GM21619 (cell line): ENCODE measurements around the gene PPP2R5E.
A peak's percentile ranks its signal among the peaks of the same experiment; 100 is the strongest.

ENCODE experiments used
- ATAC-seq: cut with Tn5 transposase; IDR thresholded peaks from one replicate; pipeline ENCODE4 v1.9.1; 2021; ENCODE audit not compliant: unreplicated experiment

Gene PPP2R5E

GRCh38 chr14:63474111-63474510 lies 69.1 kb downstream of the PPP2R5E start:
- no peak for ATAC-seq

DNA sequence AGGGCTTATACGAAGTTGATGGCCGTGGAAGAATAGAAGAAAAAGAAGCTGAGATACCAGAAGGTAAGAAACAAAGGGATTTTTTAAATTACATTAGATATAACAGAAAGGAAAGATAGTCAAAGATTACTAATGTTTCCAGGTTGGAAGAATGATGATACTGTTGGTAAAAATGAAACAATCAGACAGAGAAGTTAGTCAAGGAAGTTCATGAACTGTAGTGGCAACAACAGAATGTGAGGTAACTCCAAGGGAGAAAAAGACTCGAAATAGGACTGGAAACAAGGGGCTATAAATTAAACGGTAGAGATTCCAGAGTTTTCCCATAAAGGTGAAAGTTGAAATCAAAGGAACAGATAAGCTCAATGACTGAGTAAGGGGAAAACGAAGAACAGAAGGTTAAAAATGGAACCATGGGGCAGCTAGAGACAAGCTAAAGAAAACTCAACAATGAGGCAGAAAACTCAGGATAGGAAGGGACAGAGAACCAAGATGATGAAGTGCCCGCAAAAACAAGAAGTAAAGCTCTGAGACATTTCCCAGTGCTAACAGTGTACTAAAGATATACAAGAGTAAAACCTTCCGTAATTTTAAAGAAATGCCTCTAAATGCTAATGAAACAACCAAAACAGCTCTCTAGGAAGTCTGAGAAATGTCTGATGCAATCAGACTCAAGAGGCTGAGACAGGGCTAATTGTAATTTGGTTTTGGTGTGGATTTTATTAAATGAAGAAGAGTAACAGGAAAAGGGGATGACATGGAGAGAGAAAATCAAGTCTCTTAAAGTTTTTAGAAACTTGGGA lies 70.0 kb downstream of the PPP2R5E start:
- no peak for ATAC-seq

- ATAC-seq: peak; percentile 89
Observed at GRCh38 chr14:63470962-63471793, 72.0 kb downstream of the PPP2R5E start.

DNA sequence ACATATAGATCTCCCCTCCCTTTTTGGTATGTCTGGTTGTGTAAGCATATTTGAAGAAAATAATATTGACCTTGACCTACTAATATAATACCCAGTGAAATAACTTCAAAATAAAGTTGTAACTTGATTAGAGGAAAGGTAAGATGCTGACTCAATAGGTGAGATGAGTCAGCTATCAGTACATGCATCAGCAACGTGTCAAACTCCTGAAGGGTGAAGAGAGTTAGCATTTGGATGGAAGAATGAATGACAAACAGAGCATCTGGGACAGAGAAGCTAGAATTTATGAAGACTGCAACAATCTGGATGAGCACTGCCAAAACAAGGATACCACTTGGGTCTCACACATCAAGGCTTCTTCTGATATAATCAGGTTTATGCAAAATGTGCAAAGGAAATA lies 74.9 kb downstream of the PPP2R5E start:
- no peak for ATAC-seq

DNA sequence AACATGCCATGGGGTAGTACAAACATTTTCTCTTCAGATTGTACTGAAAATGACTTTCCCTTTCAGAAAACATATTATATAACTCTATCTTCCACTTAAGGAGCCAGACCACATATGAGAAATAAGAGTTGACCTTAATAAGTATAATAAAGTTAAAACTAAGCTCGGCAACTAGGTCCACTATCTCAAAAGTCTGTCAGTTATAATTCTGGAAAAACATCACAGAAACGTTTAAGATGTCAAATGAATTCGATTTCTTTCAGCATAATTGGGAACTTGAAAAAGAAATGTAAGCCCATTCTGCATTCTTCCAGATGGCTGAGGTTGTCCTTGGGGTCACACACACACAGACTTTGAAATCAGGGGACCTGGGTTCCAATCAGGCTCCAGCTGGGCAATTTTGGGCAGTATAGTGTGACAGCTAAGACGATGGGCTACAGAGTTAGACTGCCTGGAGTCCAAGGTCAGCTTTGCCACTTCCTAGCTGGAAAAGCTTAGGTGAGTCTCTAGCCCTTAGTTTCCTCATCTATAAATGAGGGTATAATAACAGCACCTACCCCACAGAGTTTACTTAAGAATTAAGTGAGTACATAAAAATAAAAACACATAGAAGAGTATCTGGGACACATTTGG lies 75.6 kb downstream of the PPP2R5E start:
- no peak for ATAC-seq

DNA sequence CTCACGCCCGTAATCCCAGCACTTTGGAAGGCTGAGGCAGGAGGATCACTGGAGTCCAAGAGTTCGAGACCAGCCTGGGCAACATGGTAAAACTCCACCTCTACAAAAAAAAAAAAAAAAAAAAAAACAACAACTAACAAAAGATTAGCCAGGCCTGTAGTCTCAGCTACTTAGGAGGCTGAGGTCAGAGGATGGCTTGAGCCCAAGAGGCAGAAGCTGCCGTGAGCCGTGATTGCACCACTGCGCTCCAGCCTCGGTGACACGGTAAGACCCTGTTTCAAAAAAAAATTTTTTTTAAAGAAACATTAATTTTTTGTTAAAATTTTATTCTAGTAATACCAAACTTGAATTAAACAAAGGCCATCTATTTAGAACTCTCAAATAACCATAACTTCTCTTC lies 77.8 kb downstream of the PPP2R5E start:
- ATAC-seq: no peak

DNA sequence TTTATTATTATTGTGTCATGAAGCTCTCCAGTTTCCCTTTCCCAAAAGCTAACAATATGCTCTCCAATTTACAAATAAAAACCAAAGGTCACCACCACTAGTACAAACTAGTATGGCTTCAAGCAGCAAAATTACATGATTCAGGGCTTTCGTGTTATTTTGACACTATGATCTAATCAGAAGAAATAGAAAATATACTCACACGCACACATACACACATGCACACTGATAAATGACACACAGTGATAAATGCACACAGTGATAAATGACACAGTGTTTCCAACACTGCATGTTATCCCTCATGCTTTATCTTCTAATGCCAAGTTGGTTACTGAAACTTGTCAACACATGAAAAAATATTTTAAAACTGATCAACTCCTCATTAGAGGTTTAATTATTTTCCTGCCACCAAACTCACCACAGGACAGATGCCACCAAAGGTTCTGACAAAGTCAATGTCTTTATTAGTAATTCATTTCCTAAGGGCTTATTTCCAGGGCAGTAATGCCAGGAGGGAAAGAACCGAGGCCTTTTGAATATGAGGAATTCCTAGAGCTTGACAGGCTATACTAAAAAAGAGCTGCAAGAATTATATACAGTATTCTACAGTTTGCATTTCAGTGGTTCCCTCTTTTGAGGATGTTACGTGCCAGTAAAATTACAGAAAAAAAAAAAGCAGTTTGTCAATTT lies 82.4 kb downstream of the PPP2R5E start:
- no peak for ATAC-seq

- no peak for ATAC-seq
Observed at GRCh38 chr14:63459738-63460137, 83.4 kb downstream of the PPP2R5E start.

- ATAC-seq: no peak
Observed at GRCh38 chr14:63457498-63457897, 85.7 kb downstream of the PPP2R5E start.

DNA sequence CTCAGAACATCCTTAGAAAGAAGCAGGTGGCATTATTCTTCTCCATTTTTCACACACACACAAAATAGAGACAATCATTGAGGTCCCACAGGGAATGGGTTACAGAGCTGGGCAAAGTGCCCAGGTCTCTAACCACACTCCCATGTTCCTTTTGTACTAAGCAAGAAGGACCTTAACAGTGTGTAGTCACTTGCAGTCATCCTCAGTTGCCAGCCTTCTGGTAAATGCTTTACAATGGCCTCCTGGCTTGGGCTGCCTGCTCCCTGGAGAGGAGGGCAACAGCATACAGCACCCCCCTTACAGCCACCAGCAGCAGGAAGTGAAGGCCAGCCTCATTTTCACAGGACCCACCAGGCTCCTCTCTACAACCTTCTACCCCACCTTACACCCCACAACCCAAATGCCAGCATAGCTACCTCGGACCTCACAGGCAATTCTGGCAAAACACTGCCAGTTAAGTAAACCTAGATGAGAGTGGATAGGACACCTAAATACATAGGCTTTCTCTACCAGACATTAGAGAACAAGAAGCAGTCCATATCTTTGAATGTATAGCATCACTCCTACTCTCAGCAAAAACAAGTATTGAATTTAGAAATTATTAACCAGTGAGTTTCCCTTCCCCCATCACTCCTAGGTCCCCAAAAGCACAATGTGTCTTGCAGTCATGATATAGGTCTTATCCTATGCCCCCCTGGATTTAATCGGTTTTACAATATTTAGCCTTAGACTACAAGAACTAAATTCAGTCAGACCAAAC lies 88.1 kb downstream of the PPP2R5E start:
- peak; percentile 65 for ATAC-seq

GRCh38 chr14:63454436-63454835 lies 88.7 kb downstream of the PPP2R5E start:
- no peak for ATAC-seq

DNA sequence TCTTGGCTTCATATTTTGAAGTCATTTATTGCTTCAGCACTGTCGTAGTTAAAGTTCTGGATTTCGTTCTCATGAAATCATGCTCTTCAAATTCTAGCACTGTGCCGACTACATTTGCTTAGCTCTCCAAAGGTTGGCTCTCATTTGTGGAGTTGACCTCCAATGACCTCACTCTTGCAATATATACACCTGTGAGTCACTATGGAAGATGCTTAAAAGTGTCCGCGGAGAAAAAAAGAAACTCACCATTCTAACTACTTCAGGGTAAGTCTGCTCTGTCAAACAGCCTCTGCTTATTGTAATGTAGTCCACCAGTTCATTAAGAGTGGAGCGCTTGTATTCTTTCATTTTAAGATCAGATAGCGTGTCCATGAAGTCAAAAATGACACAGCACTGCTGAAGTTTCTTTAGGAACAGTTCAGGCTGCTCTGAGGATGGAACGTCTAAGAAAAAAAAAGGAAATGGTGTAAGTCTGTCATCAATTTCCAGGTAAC lies 89.7 kb downstream of the PPP2R5E start:
- ATAC-seq: no peak

- no peak for ATAC-seq
Observed at GRCh38 chr14:63452796-63453195, 90.4 kb downstream of the PPP2R5E start.

GRCh38 chr14:63448841-63449240 lies 94.3 kb downstream of the PPP2R5E start:
- ATAC-seq: no peak

GRCh38 chr14:63444588-63444987 lies 98.6 kb downstream of the PPP2R5E start:
- ATAC-seq: no peak

DNA sequence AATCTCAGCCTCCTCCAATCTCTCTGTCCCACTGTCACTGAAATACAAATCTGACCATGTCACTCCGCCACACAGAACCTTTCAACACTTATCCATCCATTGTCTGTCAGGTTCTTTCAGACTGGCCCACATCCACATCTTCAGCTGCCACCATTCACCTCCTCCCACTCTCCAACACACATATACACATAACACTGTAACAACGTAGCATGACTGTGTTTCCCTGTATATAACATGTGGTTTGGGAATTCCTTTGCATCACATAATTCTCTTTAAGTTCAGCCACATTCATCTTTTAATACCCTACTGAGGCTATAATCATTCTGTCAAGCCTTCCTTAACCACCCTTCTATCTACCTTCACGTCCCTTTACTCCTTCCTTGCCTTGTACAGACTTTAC lies 99.2 kb downstream of the PPP2R5E start:
- ATAC-seq: no peak

DNA sequence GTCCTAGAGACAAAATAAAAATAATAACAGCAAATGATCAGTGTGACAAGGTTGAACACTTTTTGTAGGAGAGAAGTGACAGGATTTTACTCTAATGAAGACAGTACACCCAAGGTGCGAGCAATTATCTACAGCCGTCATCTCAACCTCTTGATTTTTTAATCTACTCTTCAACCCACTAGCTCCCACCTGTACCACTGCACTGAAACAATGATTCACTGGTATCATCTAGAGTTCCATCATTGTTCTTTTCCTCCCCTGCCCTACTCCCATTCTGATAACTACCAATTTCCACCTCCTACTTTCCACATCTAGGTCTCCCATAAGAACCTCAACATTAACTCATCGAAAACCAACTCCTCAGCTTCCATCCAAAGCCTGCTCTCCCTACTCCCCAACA lies 99.8 kb downstream of the PPP2R5E start:
- no peak for ATAC-seq

DNA sequence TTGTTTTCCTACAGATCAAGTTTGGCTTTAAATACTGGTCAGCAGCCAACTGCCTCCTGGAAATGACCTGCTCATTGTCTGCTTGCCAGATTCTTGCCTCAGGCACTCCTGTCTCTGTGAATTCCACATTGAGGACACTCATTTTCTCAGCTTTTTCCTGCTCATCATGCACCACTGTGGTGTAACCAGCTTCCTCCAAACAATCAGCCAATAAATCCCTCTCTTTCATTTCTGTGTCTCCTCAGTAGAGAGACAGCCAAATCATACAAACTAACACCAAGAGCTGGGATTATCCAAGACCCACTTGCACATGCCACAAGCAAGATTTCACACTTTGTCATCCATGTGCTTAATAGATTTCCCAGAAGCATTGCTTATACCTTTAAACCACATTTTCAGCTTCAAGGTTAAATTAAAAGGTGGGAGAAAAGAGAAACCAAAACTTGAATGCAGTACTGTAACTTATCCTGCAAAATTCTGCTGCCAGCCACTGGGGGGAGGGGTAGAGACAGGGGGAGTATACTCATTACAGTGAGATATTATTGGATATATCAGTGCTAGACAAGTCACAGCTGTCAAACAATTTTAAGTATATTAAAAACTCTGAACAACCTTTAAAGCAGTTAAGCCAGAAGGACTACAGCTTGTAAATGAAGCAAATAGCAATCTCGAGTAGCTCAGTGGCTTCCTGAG lies 105.0 kb downstream of the PPP2R5E start:
- peak; percentile 49 for ATAC-seq

GRCh38 chr14:63436286-63437098 lies 106.7 kb downstream of the PPP2R5E start:
- ATAC-seq: no peak
